ENCODE measurements around the gene RIC3. TPM values are rescaled to one million over a fixed set of nuclear protein-coding genes. Genes with fewer than 3 reads are reported as not detected.

RIC3 gene
- total RNA-seq, 4 donors from 2014 or later, result 7.9 to 28.4 (median 18.5) TPM

GRCh38 chr11:8097468-8097867 lies 71.4 kb downstream of the RIC3 start:
- no peaks in the 10 kb centered on the region for H3K27me3 ChIP-seq
- intact Hi-C loops (cut with DNase I; ENCODE audit: low total_unique reads), result loop anchor here (5.0 to 10.0 kb wide), 2 partner anchors 65 to 93 kb away; no protein-coding TSS in a partner anchor
- no peak overlapping the region for H3K4me3 ChIP-seq
- DNase-seq, result no peak
- H3K36me3 ChIP-seq, result no peaks in the 10 kb centered on the region
- no peaks in the 10 kb centered on the region for H3K9me3 ChIP-seq
- TF ChIP-seq POLR2A (IDR thresholded peaks at IDR 0.05), result no peak
- H3K27ac ChIP-seq, result peak overlapping the region in 1 of 2 donors; percentile 52
- no peaks in the 10 kb centered on the region for H3K4me1 ChIP-seq

- H3K27me3 ChIP-seq, result no peaks in the 10 kb centered on the region
- H3K36me3 ChIP-seq, result no peaks in the 10 kb centered on the region
- no peak for TF ChIP-seq CTCF (IDR thresholded peaks at IDR 0.05)
- no peak for TF ChIP-seq POLR2A (IDR thresholded peaks at IDR 0.05)
- H3K4me1 ChIP-seq, result no peaks in the 10 kb centered on the region
- intact Hi-C loops (cut with DNase I; ENCODE audit: low total_unique reads), result loop anchor here (5.0 to 10.0 kb wide), 2 partner anchors 65 to 92 kb away; no protein-coding TSS in a partner anchor
- no peak overlapping the region for H3K4me3 ChIP-seq
- no peaks in the 10 kb centered on the region for H3K9me3 ChIP-seq
- no peak for DNase-seq
- H3K27ac ChIP-seq, result no peak overlapping the region
Measured at GRCh38 chr11:8097062-8097461, 71.8 kb downstream of the RIC3 start.

- Histone ChIP-seq H3K27me3 (no peaks in the 10 kb centered on the region), H3K4me1 (no peaks in the 10 kb centered on the region), H3K4me3 (no peak overlapping the region), H3K36me3 (no peaks in the 10 kb centered on the region), H3K9me3 (no peaks in the 10 kb centered on the region), H3K27ac (no peak overlapping the region)
- intact Hi-C loops (cut with DNase I; ENCODE audit: low total_unique reads), result loop anchor here (5.0 to 10.0 kb wide), 2 partner anchors 64 to 92 kb away; no protein-coding TSS in a partner anchor
- no peak for DNase-seq
- TF ChIP-seq POLR2A (IDR thresholded peaks at IDR 0.05), result no peak
- no peak for TF ChIP-seq CTCF (IDR thresholded peaks at IDR 0.05)
Measured at GRCh38 chr11:8096575-8096974, 72.2 kb downstream of the RIC3 start.

- no peak overlapping the region for H3K4me3 ChIP-seq
- DNase-seq, result no peak
- no peaks in the 10 kb centered on the region for H3K9me3 ChIP-seq
- no peak for TF ChIP-seq POLR2A (IDR thresholded peaks at IDR 0.05)
- TF ChIP-seq CTCF (IDR thresholded peaks at IDR 0.05), result no peak
- H3K36me3 ChIP-seq, result no peaks in the 10 kb centered on the region
- no peaks in the 10 kb centered on the region for H3K27me3 ChIP-seq
- H3K27ac ChIP-seq, result no peak overlapping the region
- no peaks in the 10 kb centered on the region for H3K4me1 ChIP-seq
- intact Hi-C loops (cut with DNase I; ENCODE audit: low total_unique reads), result loop anchor here (5.0 to 10.0 kb wide), 2 partner anchors 64 to 91 kb away; no protein-coding TSS in a partner anchor
Measured at GRCh38 chr11:8095806-8096522, 72.9 kb downstream of the RIC3 start.

GRCh38 chr11:8095371-8095770 lies 73.5 kb downstream of the RIC3 start:
- Histone ChIP-seq H3K4me1 (no peaks in the 10 kb centered on the region), H3K4me3 (no peak overlapping the region), H3K27ac (no peak overlapping the region), H3K27me3 (no peaks in the 10 kb centered on the region), H3K9me3 (no peaks in the 10 kb centered on the region), H3K36me3 (no peaks in the 10 kb centered on the region)
- no peak for DNase-seq
- TF ChIP-seq POLR2A (IDR thresholded peaks at IDR 0.05) (no peak), CTCF (IDR thresholded peaks at IDR 0.05) (no peak)
- intact Hi-C loops (cut with DNase I; ENCODE audit: low total_unique reads), result loop anchor here (5.0 to 10.0 kb wide), 2 partner anchors 63 to 91 kb away; no protein-coding TSS in a partner anchor

Measured in uterus (tissue), 4 donors.